LoVo (cell line): ENCODE measurements around the gene FCN1.
"Not testable (repeated sequence)": the region's sequence is repeated elsewhere in the genome, so short reads cannot be mapped to it uniquely, and the experiment has no call there.

ENCODE experiments used
- DNase-seq: peaks from one replicate; pipeline ENCODE4 v3.0.0-alpha.2; 2016; ENCODE audit warnings: low spot score

FCN1 gene

GRCh38 chr9:134917431-134918373 lies at the start of gene FCN1:
TSS of gene FCN1 (minus strand) at chr9:134917912. CDS start at chr9:134917871, 41 bp downstream.
- no peak for DNase-seq

GRCh38 chr9:134966697-134967546 lies 49.2 kb upstream of the FCN1 start:
- DNase-seq: no peak

- DNase-seq: no peak
Observed at GRCh38 chr9:134966270-134966669, 48.6 kb upstream of the FCN1 start.

- DNase-seq: no peak
Observed at GRCh38 chr9:134965851-134966250, 48.1 kb upstream of the FCN1 start.

- no peak for DNase-seq
Observed at GRCh38 chr9:134965411-134965810, 47.7 kb upstream of the FCN1 start.

GRCh38 chr9:134964271-134965055 lies 46.8 kb upstream of the FCN1 start:
- no peak for DNase-seq

- DNase-seq: no peak
Observed at GRCh38 chr9:134963546-134963945, 45.8 kb upstream of the FCN1 start.

GRCh38 chr9:134962973-134963364 lies 45.3 kb upstream of the FCN1 start:
- DNase-seq: no peak

- DNase-seq: no peak
Observed at GRCh38 chr9:134962065-134962972, 44.6 kb upstream of the FCN1 start.

GRCh38 chr9:134961331-134962064 lies 43.8 kb upstream of the FCN1 start:
- no peak for DNase-seq

GRCh38 chr9:134960701-134961181 lies 43.0 kb upstream of the FCN1 start:
- no peak for DNase-seq

- DNase-seq: no peak
Observed at GRCh38 chr9:134959971-134960310, 42.2 kb upstream of the FCN1 start.

GRCh38 chr9:134959126-134959970 lies 41.6 kb upstream of the FCN1 start:
- DNase-seq: no peak

- no peak for DNase-seq
Observed at GRCh38 chr9:134957945-134958227, 40.2 kb upstream of the FCN1 start.

- no peak for DNase-seq
Observed at GRCh38 chr9:134957165-134957944, 39.6 kb upstream of the FCN1 start.

- DNase-seq: not testable (repeated sequence)
Observed at GRCh38 chr9:134956387-134956786, 38.7 kb upstream of the FCN1 start.

- no peak for DNase-seq
Observed at GRCh38 chr9:134955801-134956200, 38.1 kb upstream of the FCN1 start.

- DNase-seq: no peak
Observed at GRCh38 chr9:134955156-134955555, 37.4 kb upstream of the FCN1 start.

GRCh38 chr9:134951994-134952393 lies 34.3 kb upstream of the FCN1 start:
- no peak for DNase-seq
